Activated naive CD4-positive, alpha-beta T cell treated with anti-CD3 and anti-CD28 coated beads, Interleukin-2, amount 10 ng/mL, durations not matched to agents 5 hours and 36 hours (primary cell): ENCODE measurements around the gene DEUP1. TPM values are rescaled to one million over a fixed set of nuclear protein-coding genes. Genes with fewer than 3 reads are reported as not detected.

Experiments used
- total RNA-seq, 2 experiments: library from RNA; stranded (reverse); gene quantifications; one replicate each; pipeline ENCODE4 v1.2.3, GENCODE V29; 2021

DEUP1 gene, protein sequence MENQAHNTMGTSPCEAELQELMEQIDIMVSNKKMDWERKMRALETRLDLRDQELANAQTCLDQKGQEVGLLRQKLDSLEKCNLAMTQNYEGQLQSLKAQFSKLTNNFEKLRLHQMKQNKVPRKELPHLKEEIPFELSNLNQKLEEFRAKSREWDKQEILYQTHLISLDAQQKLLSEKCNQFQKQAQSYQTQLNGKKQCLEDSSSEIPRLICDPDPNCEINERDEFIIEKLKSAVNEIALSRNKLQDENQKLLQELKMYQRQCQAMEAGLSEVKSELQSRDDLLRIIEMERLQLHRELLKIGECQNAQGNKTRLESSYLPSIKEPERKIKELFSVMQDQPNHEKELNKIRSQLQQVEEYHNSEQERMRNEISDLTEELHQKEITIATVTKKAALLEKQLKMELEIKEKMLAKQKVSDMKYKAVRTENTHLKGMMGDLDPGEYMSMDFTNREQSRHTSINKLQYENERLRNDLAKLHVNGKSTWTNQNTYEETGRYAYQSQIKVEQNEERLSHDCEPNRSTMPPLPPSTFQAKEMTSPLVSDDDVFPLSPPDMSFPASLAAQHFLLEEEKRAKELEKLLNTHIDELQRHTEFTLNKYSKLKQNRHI
- total RNA-seq, result not detected

GRCh38 chr11:93330446-93330984, at the start of gene DEUP1:
Gene DEUP1, plus strand, starts transcription at chr11:93330742. Its CDS starts 1,518 bp downstream, at chr11:93332260.

Other genes starting within 250 kb of the DEUP1 start
- 10 to 100 TPM; 11.1 to 12.3 TPM for gene SLC36A4, start 132.8 kb upstream of the DEUP1 start, total RNA-seq
- 10 to 100 TPM; 21.9 to 24.0 TPM for gene SMCO4, start 212.6 kb downstream of the DEUP1 start, total RNA-seq